Esophagus muscularis mucosa (tissue), 4 donors: ENCODE results near the gene POLK. TPM values are rescaled to one million over a fixed set of nuclear protein-coding genes. Genes with fewer than 3 reads are reported as not detected.

Source experiments
- DNase-seq: peaks from one replicate; pipeline ENCODE4 v3.0.0-alpha.2; 2017; ENCODE audit errors: extremely low spot score
- H3K27ac ChIP-seq, 4 donors: fragments of 200-600 bp; sonication (generic); replicated peaks in 1 of 4; 1 replicate in 3 of 4; 2 replicates in 1 of 4; pipeline ENCODE4 v1.5.1; 2016 to 2019; ENCODE audit warnings: mild to moderate bottlenecking in 1 of 4
- H3K27me3 ChIP-seq, 4 donors: fragments of 200-600 bp; sonication (generic); one replicate each; pipeline versions ENCODE4 v1.5.1 to v1.6.0; 2016 to 2019
- H3K36me3 ChIP-seq, 4 donors: fragments of 200-600 bp; sonication (generic); one replicate each; pipeline ENCODE4 v1.5.1; 2016 to 2019
- H3K4me1 ChIP-seq, 4 donors: fragments of 200-600 bp; sonication (generic); one replicate each; pipeline ENCODE4 v1.5.1; 2016 to 2019
- H3K4me3 ChIP-seq, 4 donors: fragments of 200-600 bp; sonication (generic); 1 replicate in 2 of 4; 2 replicates in 2 of 4; pipeline ENCODE4 v1.5.1; 2016 to 2019; ENCODE audit warnings: mild to moderate bottlenecking in 4 of 4, moderate library complexity in 1 of 4
- H3K9me3 ChIP-seq, 4 donors: fragments of 200-600 bp; sonication (generic); 1 replicate in 3 of 4; 2 replicates in 1 of 4; pipeline ENCODE4 v1.5.1; 2016 to 2019
- CTCF ChIP-seq, 3 experiments: fragments of 200-600 bp in 2 of 3; fragments of 450-650 bp in 1 of 3; sonication (generic) in 2 of 3; IDR thresholded peaks; one replicate each; pipeline ENCODE4 v1.5.1; 2017 to 2019; ENCODE audit warnings: antibody characterized with exemption in 3 of 3, mild to moderate bottlenecking in 2 of 3, moderate library complexity in 1 of 3
- EP300 ChIP-seq: sonication (generic); formaldehyde crosslinking; IDR thresholded peaks from one replicate; pipeline ENCODE4 v1.6.1; 2017; ENCODE audit warnings: antibody characterized with exemption
- POLR2A ChIP-seq: fragments of 450-650 bp; IDR thresholded peaks from one replicate; pipeline ENCODE4 v1.6.1; 2017; ENCODE audit warnings: antibody characterized with exemption, moderate library complexity, mild to moderate bottlenecking, low read depth
- POLR2AphosphoS5 ChIP-seq, 2 donors: sonication (generic); formaldehyde crosslinking; IDR thresholded peaks; one replicate each; pipeline ENCODE4 v1.6.1; 2017; ENCODE audit warnings: antibody characterized with exemption in 2 of 2
- WGBS: methylation state at CpG from one replicate; pipeline ENCODE4 v1.1.5; 2018; 5-methylcytosine and 5-hydroxymethylcytosine counted together
- intact Hi-C: fragments of 100-400 bp; cut with DNase I; formaldehyde crosslinking; loops from one replicate; pipeline ENCODE4 v1.15.1; 2023
- total RNA-seq, 4 donors: library from RNA; depleted of rRNA; stranded (reverse); fragments of >200 nt; gene quantifications; one replicate each; pipeline versions ENCODE4 v1.1.0 to v1.2.1, GENCODE V29; 2016

POLK gene
- total RNA-seq, 4 donors from 2014 or later = 22.6 to 37.0 (median 32.3) TPM

GRCh38 chr5:75611311-75612225 lies 99.9 kb downstream of the POLK start, which contains the start of gene ANKDD1B:
Gene ANKDD1B (plus strand): TSS chr5:75611453. CDS start chr5:75611635, 182 bp downstream.
- Histone ChIP-seq H3K9me3 (no peaks in the 10 kb centered on the region), H3K4me1 (peaks cover 12 to 18% (median 18%) of the 10 kb centered on the region in 4 donors), H3K27ac (peak within 1 kb of the TSS in 1 of 4 donors; percentile 41), H3K4me3 (peak within 1 kb of the TSS; percentile 52 to 64 (median 58)), H3K27me3 (peaks cover 0 to 7% (median 0%) of the 10 kb centered on the region in 4 donors), H3K36me3 (no peaks in the 10 kb centered on the region)
- WGBS = 3% methylated on average over 14 of the region's 52 CpGs
- DNase-seq = no peak
- TF ChIP-seq EP300 (no peak), POLR2AphosphoS5 (IDR thresholded peaks at IDR 0.05) (no peak), POLR2A (no peak), CTCF (IDR thresholded peaks at IDR 0.05) (no peak)
- intact Hi-C loops = no loop called here

GRCh38 chr5:75612226-75612569 lies 100.5 kb downstream of the POLK start:
- no peak for TF ChIP-seq EP300
- TF ChIP-seq POLR2AphosphoS5 (IDR thresholded peaks at IDR 0.05) = no peak
- no peak for TF ChIP-seq POLR2A
- no peak for TF ChIP-seq CTCF (IDR thresholded peaks at IDR 0.05)
- intact Hi-C loops = no loop called here
- WGBS = 23% methylated on average over 11 of the region's 12 CpGs
- H3K36me3 ChIP-seq = no peaks in the 10 kb centered on the region
- peaks cover 0 to 7% (median 0%) of the 10 kb centered on the region in 4 donors for H3K27me3 ChIP-seq
- H3K9me3 ChIP-seq = no peaks in the 10 kb centered on the region
- peaks cover 12 to 18% (median 18%) of the 10 kb centered on the region in 4 donors for H3K4me1 ChIP-seq
- H3K4me3 ChIP-seq = peak overlapping the region; percentile 52 to 64 (median 58)
- DNase-seq = no peak
- no peak overlapping the region for H3K27ac ChIP-seq

GRCh38 chr5:75612901-75613300 lies 101.2 kb downstream of the POLK start:
- DNase-seq = no peak
- no peaks in the 10 kb centered on the region for H3K9me3 ChIP-seq
- no peak overlapping the region for H3K4me3 ChIP-seq
- TF ChIP-seq CTCF (IDR thresholded peaks at IDR 0.05) (no peak), POLR2AphosphoS5 (IDR thresholded peaks at IDR 0.05) (no peak), POLR2A (no peak), EP300 (no peak)
- no peak overlapping the region for H3K27ac ChIP-seq
- WGBS = 93% methylated on average over 3 of the region's 3 CpGs
- no peaks in the 10 kb centered on the region for H3K36me3 ChIP-seq
- intact Hi-C loops = no loop called here
- peaks cover 12 to 18% (median 18%) of the 10 kb centered on the region in 4 donors for H3K4me1 ChIP-seq
- peaks cover 0 to 7% (median 0%) of the 10 kb centered on the region in 4 donors for H3K27me3 ChIP-seq

GRCh38 chr5:75614176-75614575 lies 102.5 kb downstream of the POLK start:
- intact Hi-C loops = no loop called here
- Histone ChIP-seq H3K4me3 (no peak overlapping the region), H3K36me3 (no peaks in the 10 kb centered on the region), H3K27ac (no peak overlapping the region), H3K4me1 (peaks cover 12 to 18% (median 18%) of the 10 kb centered on the region in 4 donors), H3K27me3 (peaks cover 0 to 7% (median 0%) of the 10 kb centered on the region in 4 donors), H3K9me3 (no peaks in the 10 kb centered on the region)
- DNase-seq = no peak
- TF ChIP-seq POLR2AphosphoS5 (IDR thresholded peaks at IDR 0.05) (no peak), EP300 (no peak), POLR2A (no peak), CTCF (IDR thresholded peaks at IDR 0.05) (no peak)
- WGBS = 100% methylated on average over 1 of the region's 1 CpG
